Skeletal muscle tissue (tissue), 4 donors: Measurements from ENCODE around the gene EIF4G1. TPM values are rescaled to one million over a fixed set of nuclear protein-coding genes. Genes with fewer than 3 reads are reported as not detected.
"Not testable (repeated sequence)": the region's sequence is repeated elsewhere in the genome, so short reads cannot be mapped to it uniquely, and the experiment has no call there.

Experiments
- H3K27ac ChIP-seq: one replicate; pipeline ENCODE4 v1.7.0; 2013; ENCODE audit warnings: mild to moderate bottlenecking, low read depth, low read length, inconsistent platforms
- H3K27me3 ChIP-seq, 3 donors: one replicate each; pipeline ENCODE4 v1.7.0; 2013; ENCODE audit warnings: low read length in 3 of 3; ENCODE audit not compliant: control insufficient read depth in 3 of 3, insufficient read depth in 3 of 3
- H3K36me3 ChIP-seq, 3 donors: one replicate each; pipeline ENCODE4 v1.7.0; 2013; ENCODE audit warnings: low read length in 3 of 3; ENCODE audit not compliant: control insufficient read depth in 3 of 3, insufficient read depth in 3 of 3
- H3K4me1 ChIP-seq, 3 donors: one replicate each; pipeline ENCODE4 v1.7.0; 2013; ENCODE audit warnings: low read length in 3 of 3, mild to moderate bottlenecking in 3 of 3; ENCODE audit not compliant: control insufficient read depth in 3 of 3, insufficient read depth in 3 of 3
- H3K4me3 ChIP-seq, 3 donors: one replicate each; pipeline ENCODE4 v1.7.0; 2013; ENCODE audit warnings: low read length in 3 of 3
- H3K9ac ChIP-seq, 3 donors: one replicate each; pipeline ENCODE4 v1.7.0; 2013; ENCODE audit warnings: low read length in 3 of 3, mild to moderate bottlenecking in 3 of 3, moderate library complexity in 2 of 3, low read depth in 1 of 3
- H3K9me3 ChIP-seq, 3 donors: one replicate each; pipeline ENCODE4 v1.7.0; 2013; ENCODE audit warnings: low read length in 3 of 3; ENCODE audit not compliant: control insufficient read depth in 3 of 3
- total RNA-seq: library from RNA; depleted of rRNA; stranded (reverse); fragments of >200 nt; gene quantifications from one replicate; pipeline ENCODE4 v1.2.3, GENCODE V29; 2014
- donor health status: Osteomylitis.

EIF4G1 gene
- 162 TPM for total RNA-seq

GRCh38 chr3:184314363-184314699, at the start of gene EIF4G1:
Gene EIF4G1 (plus strand): TSS chr3:184314606. CDS start chr3:184315797, 1,191 bp downstream.
- Histone ChIP-seq H3K36me3 (peaks cover 0 to 19% (median 11%) of the 10 kb centered on the region in 3 donors), H3K4me1 (peaks cover 34 to 39% (median 35%) of the 10 kb centered on the region in 3 donors), H3K4me3 (peak within 1 kb of the TSS; percentile 72 to 93 (median 88))

GRCh38 chr3:184267249-184267648, 47.2 kb upstream of the EIF4G1 start:
- H3K4me1 ChIP-seq, H3K9me3 ChIP-seq, H3K27ac ChIP-seq, H3K4me3 ChIP-seq, H3K9ac ChIP-seq, H3K36me3 ChIP-seq: not testable (repeated sequence)
- H3K27me3 ChIP-seq: peaks cover 12 to 22% (median 14%) of the 10 kb centered on the region in 3 donors

More at GRCh38 chr3:184314363-184314699, at the start of gene EIF4G1:
- Histone ChIP-seq H3K9me3 (no peaks in the 10 kb centered on the region), H3K9ac (peak within 1 kb of the TSS; percentile 82 to 96 (median 93)), H3K27me3 (no peaks in the 10 kb centered on the region), H3K27ac (peak within 1 kb of the TSS; percentile 97)

GRCh38 chr3:184272269-184272668, 42.1 kb upstream of the EIF4G1 start:
- no peak overlapping the region for H3K4me3 ChIP-seq
- H3K9me3 ChIP-seq: no peaks in the 10 kb centered on the region
- no peak overlapping the region for H3K27ac ChIP-seq
- no peaks in the 10 kb centered on the region for H3K36me3 ChIP-seq
- peaks cover 19 to 33% (median 23%) of the 10 kb centered on the region in 3 donors for H3K27me3 ChIP-seq
- no peak overlapping the region for H3K9ac ChIP-seq
- peaks cover 0 to 2% (median 0%) of the 10 kb centered on the region in 3 donors for H3K4me1 ChIP-seq

- H3K9ac ChIP-seq: peak overlapping the region in 1 of 3 donors; percentile 51
- no peaks in the 10 kb centered on the region for H3K9me3 ChIP-seq
- no peaks in the 10 kb centered on the region for H3K36me3 ChIP-seq
- peaks cover 0 to 2% (median 0%) of the 10 kb centered on the region in 3 donors for H3K4me1 ChIP-seq
- H3K27me3 ChIP-seq: peaks cover 26 to 40% (median 30%) of the 10 kb centered on the region in 3 donors
- H3K4me3 ChIP-seq: peak overlapping the region in 1 of 3 donors; percentile 29
- H3K27ac ChIP-seq: no peak overlapping the region
Observed at GRCh38 chr3:184275381-184275701, 39.1 kb upstream of the EIF4G1 start.

GRCh38 chr3:184275961-184276910, 38.2 kb upstream of the EIF4G1 start, which contains the start of gene ECE2:
Gene ECE2 (plus strand): TSS chr3:184276022. CDS start chr3:184276154, 132 bp downstream.
- H3K36me3 ChIP-seq: no peaks in the 10 kb centered on the region
- H3K4me1 ChIP-seq: peaks cover 0 to 2% (median 0%) of the 10 kb centered on the region in 3 donors
- H3K9ac ChIP-seq: peak within 1 kb of the TSS in 1 of 3 donors; percentile 51
- no peaks in the 10 kb centered on the region for H3K9me3 ChIP-seq
- H3K27ac ChIP-seq: no peak within 1 kb of the TSS
- H3K4me3 ChIP-seq: peak within 1 kb of the TSS in 1 of 3 donors; percentile 29
- peaks cover 26 to 40% (median 30%) of the 10 kb centered on the region in 3 donors for H3K27me3 ChIP-seq

- H3K4me1 ChIP-seq: peaks cover 0 to 2% (median 0%) of the 10 kb centered on the region in 3 donors
- H3K27me3 ChIP-seq: peaks cover 26 to 40% (median 30%) of the 10 kb centered on the region in 3 donors
- H3K4me3 ChIP-seq: no peak overlapping the region
- no peaks in the 10 kb centered on the region for H3K36me3 ChIP-seq
- no peak overlapping the region for H3K9ac ChIP-seq
- H3K9me3 ChIP-seq: no peaks in the 10 kb centered on the region
- no peak overlapping the region for H3K27ac ChIP-seq
Observed at GRCh38 chr3:184277366-184277765, 37.0 kb upstream of the EIF4G1 start.

GRCh38 chr3:184282941-184283340, 31.5 kb upstream of the EIF4G1 start:
- Histone ChIP-seq H3K4me3 (no peak overlapping the region), H3K4me1 (no peaks in the 10 kb centered on the region), H3K9me3 (no peaks in the 10 kb centered on the region)

GRCh38 chr3:184283681-184284080, 30.7 kb upstream of the EIF4G1 start:
- Histone ChIP-seq H3K9me3 (no peaks in the 10 kb centered on the region), H3K27ac (no peak overlapping the region), H3K9ac (no peak overlapping the region), H3K27me3 (peaks cover 0 to 7% (median 3%) of the 10 kb centered on the region in 3 donors), H3K4me3 (no peak overlapping the region), H3K36me3 (no peaks in the 10 kb centered on the region), H3K4me1 (no peaks in the 10 kb centered on the region)

More at GRCh38 chr3:184282941-184283340, 31.5 kb upstream of the EIF4G1 start:
- Histone ChIP-seq H3K36me3 (no peaks in the 10 kb centered on the region), H3K27me3 (peaks cover under 1 to 8% (median 5%) of the 10 kb centered on the region in 3 donors), H3K9ac (no peak overlapping the region), H3K27ac (no peak overlapping the region)

GRCh38 chr3:184284696-184285095, 29.7 kb upstream of the EIF4G1 start:
- Histone ChIP-seq H3K27me3 (peaks cover 0 to 7% (median 6%) of the 10 kb centered on the region in 3 donors), H3K9me3 (no peaks in the 10 kb centered on the region), H3K9ac (no peak overlapping the region), H3K27ac (no peak overlapping the region), H3K4me3 (no peak overlapping the region), H3K36me3 (no peaks in the 10 kb centered on the region), H3K4me1 (no peaks in the 10 kb centered on the region)

GRCh38 chr3:184289426-184289938, 24.9 kb upstream of the EIF4G1 start:
- Histone ChIP-seq H3K27me3 (peaks cover 0 to 6% (median 5%) of the 10 kb centered on the region in 3 donors), H3K36me3 (no peaks in the 10 kb centered on the region), H3K4me1 (no peaks in the 10 kb centered on the region), H3K27ac (no peak overlapping the region), H3K9ac (no peak overlapping the region), H3K4me3 (no peak overlapping the region), H3K9me3 (no peaks in the 10 kb centered on the region)
